GM23248 (cell line): ENCODE data around the gene PPP1R3F.

Experiments used
- EZH2 ChIP-seq: fragments of 200-600 bp; sonication (generic); IDR thresholded peaks from 2 replicates; pipeline ENCODE4 v1.6.1; 2018; ENCODE audit warnings: antibody characterized with exemption, mild to moderate bottlenecking; ENCODE audit not compliant: insufficient read depth, poor library complexity, severe bottlenecking
- EZH2phosphoT487 ChIP-seq: fragments of 200-600 bp; sonication (generic); IDR thresholded peaks from 2 replicates; pipeline ENCODE4 v1.6.1; 2018; ENCODE audit warnings: antibody characterized with exemption, moderate library complexity, mild to moderate bottlenecking, low read depth; ENCODE audit not compliant: insufficient read depth

- TF ChIP-seq EZH2 (no peak), EZH2phosphoT487 (no peak)
Observed at GRCh38 chrX:49263631-49264030, 6.0 kb upstream of the PPP1R3F start.
